Upper lobe of left lung (tissue), 6 donors: ENCODE results near the gene GFOD1. TPM values are rescaled to one million over a fixed set of nuclear protein-coding genes. Genes with fewer than 3 reads are reported as not detected.

Experiments
- total RNA-seq, 6 donors: library from RNA; depleted of rRNA in 4 of 6; stranded (reverse); fragments of >200 nt in 4 of 6; gene quantifications; one replicate each; pipeline versions ENCODE4 v1.1.0 to v1.2.1, GENCODE V29; 2016 to 2021
- donor health status: DM: no; HTN: no; CAD: no; lungs with moderate emphysema.
- donor health status: DM: no; HTN: yes; CAD: no; lungs with severe emphysema.

GFOD1 gene
- total RNA-seq, 6 donors from 2014 or later, result 22.8 to 37.7 (median 25.8) TPM

Other genes with a start within 250 kb of the GFOD1 start
- gene TBC1D7, start 159.1 kb downstream of the GFOD1 start, total RNA-seq, result 10 to 100 TPM in 4 of 6 donors, 1 to 10 TPM in 2; 8.1 to 32.5 (median 14.3) TPM
- gene SIRT5, start 87.0 kb upstream of the GFOD1 start, total RNA-seq, result 10 to 100 TPM in 3 of 6 donors, 1 to 10 TPM in 3; 7.0 to 19.9 (median 11.0) TPM
- 100 to 1,000 TPM in 2 of 6 donors, 10 to 100 TPM in 4; 47.0 to 102 (median 84.7) TPM for gene NOL7, start 127.7 kb upstream of the GFOD1 start, total RNA-seq
- 10 to 100 TPM; 29.8 to 46.7 (median 36.4) TPM for gene RANBP9, start 224.2 kb upstream of the GFOD1 start, total RNA-seq